ENCODE results near the gene DNAJC13.
"Not testable (repeated sequence)": the region's sequence is repeated elsewhere in the genome, so short reads cannot be mapped to it uniquely, and the experiment has no call there.

Gene DNAJC13

DNA sequence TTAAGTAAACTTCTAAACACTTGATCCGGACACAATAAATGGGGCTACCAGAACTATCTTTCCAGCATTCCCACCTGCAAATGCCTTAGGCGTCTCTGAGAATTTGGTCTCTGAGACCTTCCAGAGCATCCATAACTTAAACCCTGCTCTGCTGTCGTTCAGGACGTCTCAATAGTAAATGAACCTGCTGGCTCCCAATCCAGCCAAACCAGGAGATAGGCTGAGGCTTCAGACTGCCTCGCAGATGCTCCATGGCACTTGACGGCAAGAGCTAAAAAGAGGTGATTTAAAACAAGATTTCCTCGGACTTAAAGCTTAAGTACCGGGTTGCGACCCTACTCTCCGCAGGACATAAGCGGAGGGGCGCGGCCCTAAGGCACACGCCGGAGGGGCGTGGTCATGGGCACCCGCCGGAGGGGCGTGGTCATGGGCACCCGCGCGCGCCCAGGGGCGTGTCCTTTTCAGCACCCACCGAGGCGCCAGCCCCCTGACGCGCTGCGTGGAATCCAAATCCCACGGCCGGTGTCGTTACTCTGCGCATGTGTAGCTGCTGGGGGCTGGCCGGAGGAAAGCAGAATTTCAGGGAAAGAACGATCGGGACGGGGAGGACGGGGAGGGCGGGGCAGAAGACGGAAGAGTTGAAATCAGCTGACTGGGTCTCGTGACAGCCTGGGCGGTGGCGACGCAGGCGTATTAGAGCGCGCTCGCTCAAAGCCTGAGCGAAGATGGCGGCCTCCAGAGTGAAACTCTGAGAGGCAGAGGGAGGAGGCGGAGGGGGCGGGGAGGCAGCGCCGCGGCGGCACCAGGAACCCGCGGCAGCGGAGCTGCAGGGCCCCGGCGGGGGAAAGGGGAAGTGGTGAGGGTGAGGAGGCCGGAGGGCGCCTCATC, at the start of gene DNAJC13:
DNAJC13 (plus strand) TSS at position 696 of the 888 bp plus-strand sequence. CDS start 17,049 bp downstream, outside the sequence.
- DNase-seq (ENCODE audit: low read depth in 3 of 3): peak; percentile 76 to 85 (median 85)

DNA sequence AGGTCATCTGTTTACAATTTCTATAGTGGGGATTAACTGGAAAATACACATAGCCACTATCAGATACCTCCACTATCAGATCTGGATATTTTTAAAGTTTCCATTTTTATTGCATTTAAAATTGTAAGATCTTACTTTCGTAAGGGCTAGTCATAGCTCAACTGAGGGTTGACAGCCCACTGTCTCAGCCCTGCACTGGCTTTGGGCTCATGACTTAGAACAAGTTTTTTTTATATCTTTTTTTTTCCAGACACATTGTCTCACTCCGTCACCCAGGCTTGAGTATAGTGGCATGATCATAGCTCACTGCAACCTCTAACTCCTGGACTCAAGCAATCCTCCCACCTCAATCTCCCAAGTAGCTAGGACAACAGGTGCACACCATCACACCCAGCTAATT, 48.8 kb upstream of the DNAJC13 start:
- DNase-seq (ENCODE audit: low read depth in 3 of 3): no peak

DNA sequence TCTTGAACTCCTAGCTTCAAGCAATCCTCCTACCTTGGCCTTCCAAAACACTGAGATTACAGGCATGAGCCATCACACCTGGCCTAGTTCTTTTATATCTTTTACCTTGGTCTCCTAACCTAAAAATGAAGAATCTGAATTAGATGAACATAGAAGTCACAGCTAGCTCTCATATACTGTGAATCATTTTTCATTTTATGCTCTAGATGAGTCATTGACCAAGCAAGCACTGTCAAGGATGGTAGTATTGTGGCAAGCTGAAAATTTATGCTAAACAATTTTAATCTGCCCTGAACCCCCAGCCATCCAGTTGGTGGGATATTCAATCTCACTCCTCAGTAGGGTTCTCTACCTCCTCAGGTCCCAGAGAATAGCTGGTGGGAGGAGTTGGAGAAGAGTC, 48.3 kb upstream of the DNAJC13 start:
- DNase-seq (ENCODE audit: low read depth in 3 of 3): no peak

- DNase-seq (ENCODE audit: low read depth in 3 of 3): not testable (repeated sequence)
Observed at GRCh38 chr3:132376945-132377354, 40.4 kb upstream of the DNAJC13 start.

- no peak for DNase-seq (ENCODE audit: low read depth in 3 of 3)
Observed at GRCh38 chr3:132378048-132378762, 39.1 kb upstream of the DNAJC13 start.

DNA sequence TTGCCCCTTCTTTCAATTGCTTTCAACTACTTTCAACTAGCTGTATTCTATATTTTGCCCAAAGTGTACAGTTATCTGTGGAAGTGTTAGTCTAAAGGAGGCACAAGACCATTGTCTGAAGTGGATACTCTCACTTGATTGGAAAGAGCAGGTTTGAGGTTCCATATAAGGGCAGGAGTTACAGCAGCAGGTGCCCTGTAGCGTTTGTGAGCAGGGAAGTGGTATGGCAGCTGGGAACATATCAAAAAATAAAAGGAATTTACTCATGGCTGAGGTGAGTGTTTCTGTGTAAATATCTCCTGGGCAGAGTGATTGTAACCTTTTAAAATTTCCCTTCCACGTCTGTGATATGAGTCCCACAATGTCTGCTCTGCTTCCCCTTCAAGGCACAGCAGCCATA, 38.5 kb upstream of the DNAJC13 start:
- no peak for DNase-seq (ENCODE audit: low read depth in 3 of 3)

DNA sequence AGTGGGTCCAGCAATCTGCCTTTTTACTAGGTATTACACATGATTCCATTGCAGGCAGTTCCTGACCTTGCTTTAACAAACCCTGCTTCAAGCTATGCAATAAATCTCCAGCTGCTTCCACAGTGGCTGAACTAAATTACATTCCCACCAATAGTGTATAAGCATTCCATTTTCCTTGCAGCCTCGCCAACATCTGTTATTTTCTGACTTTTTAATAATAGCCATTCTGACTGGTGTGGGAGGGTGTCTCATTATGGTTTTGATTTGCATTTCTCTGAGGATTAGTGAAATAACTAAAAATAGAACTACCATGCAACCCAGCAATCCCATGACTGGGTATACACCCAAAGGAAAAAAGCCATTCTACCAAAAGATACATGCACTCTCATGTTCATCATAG, 36.4 kb upstream of the DNAJC13 start:
- no peak for DNase-seq (ENCODE audit: low read depth in 3 of 3)

GRCh38 chr3:132381348-132381944, 35.9 kb upstream of the DNAJC13 start:
- no peak for DNase-seq (ENCODE audit: low read depth in 3 of 3)

- DNase-seq (ENCODE audit: low read depth in 3 of 3): no peak
Observed at GRCh38 chr3:132382267-132382666, 35.0 kb upstream of the DNAJC13 start.

GRCh38 chr3:132382688-132383194, 34.6 kb upstream of the DNAJC13 start:
- no peak for DNase-seq (ENCODE audit: low read depth in 3 of 3)

DNA sequence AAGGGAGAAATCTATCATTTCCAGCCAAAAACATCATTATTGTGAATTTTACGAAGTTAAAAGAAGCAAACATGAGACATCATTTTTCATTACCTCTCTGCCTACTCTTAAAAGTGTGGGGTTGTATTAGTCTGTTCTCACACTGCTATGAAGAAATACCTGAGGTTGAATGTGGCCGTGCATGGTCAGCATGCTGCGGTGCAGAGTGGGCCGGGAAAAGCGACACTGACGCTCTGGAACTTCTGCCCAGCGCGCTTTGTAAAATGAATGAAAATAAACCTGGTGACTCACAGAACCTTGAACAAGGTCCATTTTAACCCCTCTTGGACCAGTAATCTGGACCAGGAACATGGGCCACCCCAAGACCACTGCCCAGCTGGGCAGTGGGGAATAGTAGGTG, 31.0 kb upstream of the DNAJC13 start:
- no peak for DNase-seq (ENCODE audit: low read depth in 3 of 3)

- not testable (repeated sequence) for DNase-seq (ENCODE audit: low read depth in 3 of 3)
Observed at GRCh38 chr3:132392675-132393074, 24.6 kb upstream of the DNAJC13 start.

GRCh38 chr3:132394320-132394719, 23.0 kb upstream of the DNAJC13 start:
- no peak for DNase-seq (ENCODE audit: low read depth in 3 of 3)

- no peak for DNase-seq (ENCODE audit: low read depth in 3 of 3)
Observed at GRCh38 chr3:132395126-132395525, 22.2 kb upstream of the DNAJC13 start.

DNA sequence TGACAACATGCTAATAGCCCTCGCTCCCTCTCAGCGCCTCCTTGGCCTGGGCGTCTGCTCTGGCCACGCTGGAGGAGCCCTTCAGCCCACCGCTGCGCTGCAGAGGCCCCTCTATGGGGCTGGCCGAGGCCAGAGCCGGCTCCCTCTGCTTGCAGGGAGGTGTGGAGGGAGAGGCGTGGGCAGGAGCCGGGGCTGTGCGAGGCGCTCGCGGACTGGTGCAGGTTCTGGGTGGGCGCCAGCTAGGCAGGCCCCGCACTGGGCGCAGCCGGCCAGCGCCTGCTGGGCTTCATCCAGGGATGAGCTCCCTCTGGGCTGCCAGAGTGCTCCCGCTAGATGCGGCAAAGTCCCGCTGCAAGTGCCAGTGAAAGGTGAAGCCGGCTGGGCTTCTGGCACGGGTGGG, 21.0 kb upstream of the DNAJC13 start:
- no peak for DNase-seq (ENCODE audit: low read depth in 3 of 3)

GRCh38 chr3:132396776-132397175, 20.5 kb upstream of the DNAJC13 start:
- not testable (repeated sequence) for DNase-seq (ENCODE audit: low read depth in 3 of 3)

DNA sequence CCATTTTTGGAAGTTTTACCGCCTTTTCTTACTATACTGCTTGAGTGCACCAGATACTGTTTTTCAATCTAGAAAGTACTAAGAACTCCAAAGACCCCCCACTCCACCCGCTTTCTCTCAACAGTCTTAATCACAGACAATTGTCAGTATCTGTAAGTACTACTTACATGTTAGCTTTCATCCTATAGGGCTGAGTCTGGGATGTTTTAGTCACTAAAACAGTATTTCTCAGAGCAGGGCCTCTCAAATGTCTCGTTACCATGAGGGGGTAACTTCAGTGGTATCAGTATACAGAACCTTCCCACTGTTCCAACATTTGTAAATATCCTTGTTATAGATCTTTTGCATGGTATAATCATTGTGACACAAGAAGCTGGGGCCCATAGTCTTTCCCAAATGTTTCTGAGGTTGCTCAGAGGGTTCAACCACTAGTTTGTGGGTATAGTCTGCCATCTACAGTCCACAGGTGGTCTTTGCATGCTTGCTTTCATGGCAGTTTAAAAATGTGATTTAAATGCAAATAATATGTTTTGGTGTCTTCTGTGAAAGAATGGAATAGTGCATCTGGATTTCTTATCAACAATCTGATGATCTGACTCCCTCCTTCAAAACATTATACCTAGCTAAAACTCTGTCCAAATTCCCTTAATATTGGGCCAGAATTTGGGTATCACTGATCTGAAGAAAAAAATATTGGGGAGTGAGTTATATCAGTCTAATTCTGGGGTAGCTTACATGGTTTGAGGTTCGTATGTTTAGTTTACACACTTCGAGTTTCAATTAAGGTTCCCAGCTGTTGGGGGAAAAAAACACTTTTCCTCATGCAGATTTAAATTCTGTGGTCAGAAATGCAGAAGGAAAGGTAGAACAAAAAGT, 18.0 kb upstream of the DNAJC13 start:
- DNase-seq (ENCODE audit: low read depth in 3 of 3): no peak

DNA sequence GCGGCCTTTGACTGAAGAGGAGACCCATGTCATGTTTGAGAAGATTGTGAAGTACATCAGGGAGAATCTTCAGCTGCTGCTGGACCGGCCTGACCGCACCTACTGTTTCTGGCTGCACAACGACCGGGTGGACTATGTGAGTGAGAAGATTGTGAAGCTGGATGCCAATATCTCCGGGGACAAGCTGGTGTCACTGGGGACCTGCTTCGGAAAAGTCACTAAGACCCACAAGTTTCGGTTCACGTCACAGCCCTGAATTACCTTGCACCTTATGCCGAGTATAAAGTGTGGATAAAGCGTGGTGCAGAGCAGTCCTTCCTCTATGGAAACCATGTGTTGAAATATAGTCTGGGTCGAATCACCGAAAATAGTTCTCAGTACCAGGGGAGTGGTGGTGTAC, 16.0 kb upstream of the DNAJC13 start:
- no peak for DNase-seq (ENCODE audit: low read depth in 3 of 3)

DNA sequence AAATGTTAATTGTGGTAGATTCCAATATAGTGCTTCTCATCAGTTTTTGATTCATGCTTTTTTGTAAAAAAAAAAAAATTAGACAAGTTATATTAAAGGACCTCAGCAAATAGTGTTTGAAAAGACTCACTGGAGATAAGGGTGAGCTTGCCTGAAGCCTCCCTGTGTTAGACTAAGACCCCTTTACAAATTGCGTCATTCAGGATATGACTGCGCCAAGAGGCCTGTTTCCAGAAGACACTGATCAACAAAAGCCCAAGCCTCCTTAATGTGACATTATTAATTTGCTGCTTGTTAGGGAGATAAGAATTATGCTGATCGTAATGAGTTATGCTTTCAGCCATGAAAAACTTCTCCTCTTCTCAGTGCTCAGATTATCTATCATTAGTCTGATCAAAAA, 13.0 kb upstream of the DNAJC13 start:
- DNase-seq (ENCODE audit: low read depth in 3 of 3): no peak

DNA sequence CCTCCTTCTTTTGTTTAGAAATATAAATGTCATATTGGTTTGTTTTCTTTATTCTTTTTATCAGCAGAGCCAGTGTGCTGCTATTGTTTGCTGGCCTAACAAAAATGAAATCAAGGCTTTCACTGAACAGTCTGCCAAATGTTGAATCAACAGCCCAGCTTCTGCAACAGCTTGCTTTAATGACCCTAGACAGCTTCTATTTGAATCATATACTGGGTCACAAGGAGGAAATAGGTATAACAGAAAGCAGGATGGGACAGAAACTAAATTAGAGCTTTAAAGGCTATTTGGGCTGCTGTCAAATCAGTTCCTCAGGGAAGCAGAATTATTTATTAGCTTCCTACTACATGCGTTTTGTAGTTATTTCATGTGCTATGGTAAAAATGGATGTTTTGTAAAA, 12.1 kb upstream of the DNAJC13 start:
- no peak for DNase-seq (ENCODE audit: low read depth in 3 of 3)

GRCh38 chr3:132405609-132406299, 11.5 kb upstream of the DNAJC13 start:
- DNase-seq (ENCODE audit: low read depth in 3 of 3): no peak

All from stimulated activated CD4-positive, alpha-beta T cell treated with anti-CD3 and anti-CD28 coated beads, TNF-alpha, amount 100 ng/mL, for 48 hours (primary cell).